ENCODE measurements around the gene C11orf97.
A peak's percentile ranks its signal among the peaks of the same experiment; 100 is the strongest.
"Not testable (repeated sequence)": the region's sequence is repeated elsewhere in the genome, so short reads cannot be mapped to it uniquely, and the experiment has no call there.

Gene C11orf97, protein sequence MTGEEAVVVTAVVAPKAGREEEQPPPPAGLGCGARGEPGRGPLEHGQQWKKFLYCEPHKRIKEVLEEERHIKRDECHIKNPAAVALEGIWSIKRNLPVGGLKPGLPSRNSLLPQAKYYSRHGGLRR
- total RNA-seq = 0 reads per million in 4 donors

DNA sequence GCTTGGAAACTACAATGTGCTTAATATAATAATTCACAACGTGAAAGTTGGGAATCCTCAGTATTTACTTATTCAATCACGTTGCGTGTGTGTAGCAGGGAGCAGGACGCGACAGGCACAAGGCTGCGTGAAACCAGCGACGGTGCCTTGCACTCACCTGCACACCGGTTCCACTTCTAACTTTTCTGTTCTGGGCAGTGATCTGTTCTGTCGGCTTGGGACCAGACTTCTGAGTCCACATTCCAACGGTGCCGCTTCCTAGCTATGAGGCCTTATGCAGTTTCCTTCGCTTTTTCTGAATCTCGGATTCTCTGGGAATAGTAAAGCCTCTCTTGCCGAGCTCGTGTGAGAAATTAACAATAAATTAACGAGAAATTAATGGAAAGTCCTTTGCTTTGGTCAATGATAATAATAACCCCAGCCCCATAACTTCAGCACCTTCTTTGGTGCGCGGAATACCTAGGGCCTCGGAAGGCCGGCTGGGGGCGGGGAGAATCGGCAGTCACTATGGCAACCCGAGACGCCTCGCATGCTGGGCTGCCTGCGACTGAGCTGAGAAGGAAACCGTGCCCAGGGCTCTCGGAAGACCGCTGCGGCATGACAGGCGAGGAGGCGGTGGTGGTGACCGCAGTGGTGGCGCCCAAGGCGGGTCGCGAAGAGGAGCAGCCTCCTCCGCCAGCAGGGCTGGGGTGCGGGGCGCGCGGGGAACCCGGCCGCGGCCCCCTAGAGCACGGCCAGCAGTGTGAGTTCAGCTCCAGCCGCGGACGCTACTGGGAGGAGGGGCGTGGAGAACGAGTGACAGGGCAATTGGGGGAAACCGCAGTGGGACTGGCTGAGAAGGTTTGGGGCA is at the start of gene C11orf97:
TSS of gene C11orf97 (plus strand) at position 530 of the 850 bp plus-strand sequence. CDS start at position 598, 68 bp downstream.
- peak; percentile 12 to 52 (median 32) for DNase-seq

DNA sequence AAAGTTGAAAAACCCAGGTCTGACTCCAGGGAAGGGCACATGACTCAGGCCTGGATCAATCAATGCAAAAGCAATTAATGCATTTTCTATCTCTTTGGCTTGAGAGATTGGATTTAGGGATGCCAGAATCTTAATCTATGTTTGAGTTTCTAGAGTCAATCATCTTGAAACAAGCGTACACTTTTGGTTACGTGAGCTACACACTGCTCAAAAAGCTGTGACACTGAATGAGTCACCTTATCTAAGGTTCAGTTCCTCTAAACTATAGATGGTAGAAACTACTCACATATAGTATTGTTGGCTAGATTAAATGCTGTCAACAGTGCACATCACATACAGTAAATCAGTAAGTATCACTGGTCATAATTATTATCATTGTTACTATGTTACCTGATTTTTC is 42.8 kb upstream of the C11orf97 start:
- DNase-seq = peak in 1 of 5 donors; percentile 11

DNA sequence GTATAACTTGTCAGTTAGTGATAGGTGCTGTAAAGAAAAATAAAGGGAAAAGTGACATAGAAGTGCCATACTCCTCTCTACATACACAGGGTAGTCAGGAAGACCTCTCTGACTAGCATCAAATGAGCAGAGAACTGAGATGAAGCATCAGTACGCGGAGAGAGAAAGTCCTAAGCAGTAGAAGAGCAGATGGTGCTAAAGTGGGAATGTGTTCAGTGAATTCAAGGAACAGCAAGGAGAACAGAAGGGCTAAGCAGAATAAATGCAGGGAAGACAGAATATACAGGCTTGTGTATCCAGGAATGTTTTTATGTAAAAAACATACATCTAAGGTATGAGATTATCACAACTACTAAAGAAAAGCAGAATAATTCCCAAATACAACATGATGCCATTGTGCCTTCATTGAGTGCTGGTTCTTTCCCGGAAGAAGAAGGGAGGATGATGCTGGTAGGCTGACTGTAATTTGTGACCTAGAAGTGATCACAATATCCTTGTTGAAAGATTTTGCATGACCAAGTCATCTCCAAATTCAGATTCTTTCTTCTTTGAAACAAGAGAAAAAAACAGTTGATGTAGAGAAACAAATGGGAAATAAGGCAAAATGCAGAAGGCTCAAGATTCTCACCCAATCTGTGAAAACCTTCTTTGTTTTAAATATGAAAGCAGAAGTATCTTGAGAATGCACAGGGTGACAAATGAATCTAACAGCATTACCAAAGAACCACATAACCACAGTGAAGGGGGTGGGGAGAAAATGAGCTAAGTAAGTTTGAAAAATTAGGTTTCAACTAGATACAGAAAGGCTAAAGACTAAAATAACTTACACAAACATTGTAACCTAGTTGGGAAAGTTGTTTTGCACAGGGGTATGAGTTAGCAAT is 39.1 kb upstream of the C11orf97 start:
- DNase-seq = peak in 1 of 5 donors; percentile 58

DNA sequence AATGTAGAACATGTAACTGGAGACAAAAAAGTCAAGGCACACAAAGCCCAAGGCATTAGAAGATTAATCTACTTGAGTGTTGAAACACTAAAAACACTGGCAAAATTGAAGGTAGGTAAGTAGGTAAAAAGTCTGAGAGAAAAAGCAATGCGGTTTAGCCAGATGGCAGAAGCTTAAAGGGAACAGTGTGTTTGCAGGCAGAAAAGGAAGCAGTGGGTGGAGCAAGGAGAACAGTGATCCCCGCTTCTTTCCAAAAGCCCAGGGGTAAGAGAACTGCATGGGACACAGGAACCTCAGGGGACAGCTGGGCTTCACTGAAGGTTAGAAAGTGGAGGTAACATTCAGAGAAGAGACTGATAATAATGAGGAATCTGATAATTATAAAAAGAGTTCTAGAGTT is 34.6 kb upstream of the C11orf97 start:
- no peak for DNase-seq

DNA sequence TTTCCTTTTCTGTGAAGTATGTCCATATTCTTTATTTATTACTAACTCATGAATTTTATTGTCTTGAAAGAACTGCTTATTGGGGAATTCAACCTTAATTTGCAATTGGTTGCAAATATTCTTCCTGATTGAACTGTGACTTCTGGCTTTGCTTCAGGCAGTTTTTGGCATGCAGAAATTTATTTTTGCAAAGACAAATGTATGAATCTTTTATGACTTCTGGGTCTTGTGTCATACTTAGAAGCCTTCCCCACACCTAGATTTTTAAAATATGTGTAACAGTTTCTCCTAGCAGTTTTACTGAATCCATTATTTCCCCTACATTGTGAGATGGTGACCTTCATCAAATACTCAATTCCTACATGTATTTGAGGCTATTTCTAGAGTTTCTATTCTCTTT is 30.9 kb upstream of the C11orf97 start:
- DNase-seq = no peak

DNA sequence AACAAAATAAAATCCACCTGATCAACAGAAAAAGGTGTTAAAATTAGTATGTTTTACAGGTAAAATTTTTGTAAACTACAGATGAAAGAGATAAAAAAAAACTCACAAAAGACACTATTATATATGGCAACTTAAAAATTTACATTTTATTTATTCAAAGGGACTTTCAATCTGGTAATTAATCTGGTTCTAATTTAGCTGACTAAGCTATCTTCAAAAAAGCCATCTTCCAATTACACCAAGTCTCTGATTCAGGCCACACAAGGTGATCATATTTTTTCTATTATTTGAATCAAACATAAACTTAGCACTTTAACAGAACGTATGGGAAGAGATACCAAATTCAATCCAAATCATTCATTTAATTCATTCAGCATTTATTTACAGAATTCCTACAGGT is 26.2 kb upstream of the C11orf97 start:
- DNase-seq = no peak

DNA sequence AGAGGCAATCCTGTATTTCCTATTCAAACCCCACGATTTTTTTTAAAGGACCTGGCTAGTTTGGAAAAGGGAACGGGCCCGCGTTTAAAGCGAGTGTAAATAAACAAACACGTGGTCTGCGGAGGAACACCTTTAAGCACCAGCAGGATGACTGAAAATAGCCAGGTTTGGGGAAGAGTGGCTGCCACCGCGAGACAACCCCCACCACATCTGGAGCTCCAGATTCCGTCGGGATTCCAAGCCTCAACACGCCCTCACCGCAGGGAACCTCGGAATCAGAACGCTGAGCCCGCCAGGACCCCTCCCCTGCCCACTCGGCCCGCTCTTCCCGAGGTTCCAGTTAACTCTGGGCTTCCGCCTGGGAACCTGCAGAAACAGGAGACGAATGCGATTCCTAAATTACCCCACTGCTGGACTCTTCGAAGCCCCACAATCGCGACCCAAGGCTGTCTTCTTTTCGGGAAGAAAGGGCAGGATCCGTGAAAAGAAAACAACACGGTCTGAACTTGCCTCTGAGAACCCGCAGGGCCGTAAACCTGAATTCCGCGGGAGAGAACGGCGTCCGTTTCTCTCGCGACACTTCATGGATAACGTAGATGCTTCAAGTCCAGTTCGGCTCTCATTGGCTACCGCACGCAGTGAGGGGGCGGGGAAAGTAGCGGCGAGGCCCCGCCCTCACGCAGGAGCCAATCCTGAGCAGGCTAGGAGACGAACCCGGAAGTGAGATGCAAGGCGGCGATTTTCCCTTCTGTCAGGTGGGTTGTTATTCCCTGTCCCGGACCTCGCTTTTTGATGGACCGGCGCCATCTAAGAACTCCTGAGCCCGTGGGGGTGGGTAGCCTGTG is 18.8 kb upstream of the C11orf97 start, which contains the start of the genes ANKRD49 and MRE11:
TSS of gene ANKRD49 (plus strand) at position 704 of the 845 bp plus-strand sequence. CDS start 2,710 bp downstream, outside the sequence.
TSS of gene MRE11 (minus strand) at position 564 of the 845 bp plus-strand sequence. CDS start 1,043 bp downstream, outside the sequence.
- DNase-seq = peak; percentile 90 to 98 (median 94)

DNA sequence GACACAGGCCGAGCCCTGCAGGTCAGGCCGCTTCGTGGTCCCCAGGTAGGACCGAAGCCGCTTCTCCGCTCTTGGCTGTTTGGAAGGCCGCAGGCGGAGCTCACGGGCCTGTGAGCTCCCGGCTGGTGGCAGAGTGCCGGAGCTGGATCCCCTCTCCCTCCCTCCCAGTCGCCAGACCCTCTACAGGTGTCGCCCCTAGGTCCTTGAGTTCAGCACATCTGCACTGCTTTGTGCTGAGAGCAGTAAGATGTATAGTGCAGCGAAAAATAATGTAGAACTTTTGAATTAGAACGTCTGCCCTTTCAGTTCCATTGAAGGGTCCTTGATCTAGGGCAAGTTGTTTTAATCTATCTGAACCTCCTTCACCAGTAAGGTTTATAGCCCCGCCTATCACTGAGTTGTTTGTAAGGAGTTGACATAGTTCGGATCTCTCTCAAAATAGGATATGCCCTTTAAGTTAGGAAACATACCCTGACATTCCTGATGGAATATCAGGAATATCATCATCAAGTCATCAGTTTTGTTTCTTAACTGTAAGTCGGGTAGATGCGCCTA is 18.1 kb upstream of the C11orf97 start:
- DNase-seq = no peak

DNA sequence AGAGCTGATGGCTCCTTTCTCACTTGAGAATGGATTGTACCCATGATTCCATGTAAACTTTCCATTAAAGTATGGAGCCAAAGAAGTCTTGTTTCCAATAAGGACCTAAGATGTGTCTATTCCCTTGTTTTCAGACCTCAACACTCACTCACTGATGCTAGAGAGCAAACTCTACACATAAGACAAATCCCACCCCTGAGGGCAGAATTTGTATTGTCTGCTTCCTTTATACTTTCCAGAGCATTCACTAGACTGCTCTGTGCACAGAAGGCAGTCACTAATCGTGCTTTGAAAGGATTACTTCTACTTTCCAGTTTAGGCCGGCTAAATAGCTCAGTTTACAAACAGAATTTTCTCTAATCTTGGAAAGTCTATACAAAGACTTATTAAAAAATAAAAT is 12.1 kb upstream of the C11orf97 start:
- no peak for DNase-seq

DNA sequence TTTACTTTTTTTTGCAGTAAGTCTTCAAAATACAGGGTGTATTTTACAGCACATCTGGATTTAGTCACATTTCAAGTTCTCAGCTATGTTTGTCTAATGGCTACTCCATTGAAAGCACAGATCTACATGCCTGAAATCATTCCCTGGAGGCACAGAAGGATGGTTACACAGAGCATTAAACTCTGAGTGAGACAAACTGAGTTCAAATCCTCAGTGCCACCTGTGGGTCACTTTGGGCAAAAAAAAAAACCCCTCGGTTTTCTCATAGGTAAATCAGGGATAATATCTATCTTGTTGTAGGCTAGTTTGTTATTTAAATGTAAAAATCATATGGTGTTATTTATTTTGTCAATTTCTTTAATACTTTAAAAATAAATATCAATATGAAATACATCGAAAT is 10.7 kb upstream of the C11orf97 start:
- no peak for DNase-seq

DNA sequence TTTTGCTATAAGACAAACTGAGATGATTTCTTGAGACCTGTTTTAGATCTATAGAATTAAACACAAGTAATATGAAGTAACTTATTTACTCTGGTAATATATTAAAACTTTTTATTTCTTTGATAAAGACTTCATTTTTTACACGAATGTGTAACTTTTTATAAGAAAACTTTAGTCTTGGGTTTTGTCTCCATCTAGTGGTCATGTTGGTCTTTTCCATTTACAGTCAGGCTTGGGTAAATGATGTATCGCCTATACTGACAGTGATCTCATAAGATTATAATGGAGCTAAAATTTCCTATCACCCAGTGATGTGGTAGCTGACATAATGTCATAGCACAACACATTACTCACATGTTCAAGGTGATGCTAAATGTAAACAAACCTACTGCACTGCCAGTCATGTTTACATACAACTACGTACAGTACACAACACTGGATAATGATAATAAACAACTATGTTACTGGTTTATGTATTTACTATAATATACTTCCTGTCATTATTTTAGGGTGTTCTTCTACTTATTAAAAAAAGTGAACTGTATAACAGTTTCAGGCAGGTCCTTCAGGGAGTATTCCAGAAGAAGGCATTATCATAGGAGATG is 7.5 kb upstream of the C11orf97 start:
- DNase-seq = peak in 1 of 5 donors; percentile 46

DNA sequence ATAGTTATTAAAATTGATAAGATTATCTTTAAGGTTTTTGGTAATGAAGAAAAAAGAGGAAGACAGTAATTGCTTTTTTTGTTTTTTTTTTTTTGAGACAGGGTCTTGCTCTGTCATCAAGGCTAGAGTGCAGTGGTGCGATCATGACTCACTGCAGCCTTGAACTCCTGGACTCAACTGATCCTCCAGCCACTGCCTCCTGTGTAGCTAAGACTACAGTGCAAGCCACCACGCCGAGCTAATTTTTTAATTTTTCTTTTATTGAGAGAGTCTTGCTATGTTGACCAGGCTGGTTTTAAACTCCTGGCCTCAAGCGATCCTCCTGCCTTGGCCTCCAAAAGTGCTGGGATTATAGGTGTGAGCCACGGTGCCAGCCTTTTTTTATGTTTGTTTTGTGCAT is 5.7 kb upstream of the C11orf97 start:
- DNase-seq = not testable (repeated sequence)

DNA sequence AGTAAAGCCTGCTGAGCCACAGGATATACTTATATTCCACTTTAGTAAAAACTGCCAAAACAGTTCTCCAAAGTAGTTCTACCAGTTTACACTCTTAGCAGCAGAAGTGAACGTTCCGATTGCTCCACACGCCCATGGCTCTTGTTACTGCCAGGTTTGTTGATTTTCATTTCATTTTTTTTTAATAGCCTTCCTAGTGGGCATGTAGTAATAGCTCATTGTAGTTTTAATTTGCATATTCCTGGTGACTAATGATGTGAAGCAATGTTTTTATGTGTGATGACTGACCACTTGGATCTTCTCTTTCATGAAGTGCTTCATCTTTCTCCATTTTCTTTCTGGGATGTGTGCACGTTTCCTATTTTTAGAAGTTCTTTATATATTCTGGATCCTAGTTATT is 4.8 kb upstream of the C11orf97 start:
- no peak for DNase-seq

DNA sequence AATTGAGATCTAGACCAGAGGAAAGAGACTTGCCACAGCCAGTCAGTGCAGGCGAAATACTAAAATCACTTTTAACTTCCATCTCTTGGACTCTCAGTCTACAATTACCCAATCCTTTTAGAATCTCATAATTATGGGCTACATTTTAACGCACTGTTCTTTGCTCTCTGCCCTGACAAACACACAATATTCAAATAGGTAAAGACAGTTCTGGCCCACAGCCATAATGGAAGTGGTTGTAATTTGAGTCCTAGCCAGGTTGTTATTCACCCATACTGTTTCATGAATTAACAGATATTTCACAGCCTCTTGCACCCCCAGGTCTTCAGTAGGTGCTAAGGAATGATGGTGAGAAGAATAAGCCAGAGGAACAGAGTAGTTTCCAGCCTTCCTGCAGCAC is 830 bp downstream of the C11orf97 start:
- no peak for DNase-seq

DNA sequence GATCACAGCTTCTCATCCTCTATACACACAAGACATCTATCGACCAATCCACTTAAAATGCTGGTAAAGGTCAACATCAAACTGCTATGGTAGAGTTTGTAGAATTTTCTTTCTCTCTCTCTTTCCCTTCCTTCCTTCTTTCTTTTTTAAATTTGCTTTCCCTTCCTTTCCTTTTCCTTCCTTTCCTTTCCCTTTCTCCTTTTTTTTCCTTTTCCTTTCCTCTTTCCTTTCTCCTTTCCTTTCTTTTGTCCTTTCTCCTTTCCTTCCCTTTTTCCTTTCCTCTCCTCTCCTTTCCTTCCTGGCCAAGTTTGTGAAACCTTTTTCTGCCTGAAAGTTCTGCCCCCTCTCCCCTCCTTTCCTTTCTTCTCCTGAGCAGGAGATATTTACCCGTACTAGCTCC is 3.1 kb downstream of the C11orf97 start:
- no peak for DNase-seq

DNA sequence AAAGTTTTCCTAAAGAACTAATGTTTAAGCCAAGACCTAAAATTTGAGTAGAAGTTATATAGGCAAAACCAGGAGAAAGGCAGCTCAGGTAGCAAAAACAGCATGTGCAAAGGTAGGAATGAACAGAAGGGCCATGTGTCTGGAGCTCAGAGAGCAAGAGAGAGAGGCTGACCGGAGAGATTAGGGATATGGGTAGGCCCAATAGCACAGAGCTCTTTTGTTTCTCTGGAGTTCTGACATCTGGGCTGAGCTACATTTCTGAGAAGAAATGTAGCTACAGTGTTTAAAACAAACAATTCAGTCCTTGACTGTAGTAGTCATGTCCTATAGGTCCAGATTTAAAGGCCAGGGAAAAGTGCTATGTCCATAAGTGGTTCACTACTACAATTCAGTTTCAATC is 4.5 kb downstream of the C11orf97 start:
- no peak for DNase-seq

DNA sequence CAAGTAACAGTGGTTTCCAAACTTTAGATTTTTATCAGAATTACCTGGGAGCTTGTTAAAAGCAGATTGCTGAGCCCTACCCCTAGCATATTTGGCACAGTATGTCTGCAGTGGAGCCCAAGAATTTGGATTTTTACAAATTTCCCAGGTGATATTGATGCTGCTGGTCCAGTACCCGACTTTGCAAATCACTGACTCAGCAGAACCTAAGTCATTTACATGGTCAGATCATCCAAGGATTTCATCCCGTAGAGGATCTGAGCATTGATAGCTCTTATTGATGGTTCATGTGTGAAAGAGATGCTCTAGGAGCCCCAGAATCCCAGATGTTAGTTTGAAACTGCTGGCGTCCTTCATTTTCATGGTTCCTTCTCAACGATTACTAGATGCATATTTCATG is 6.0 kb downstream of the C11orf97 start:
- no peak for DNase-seq

DNA sequence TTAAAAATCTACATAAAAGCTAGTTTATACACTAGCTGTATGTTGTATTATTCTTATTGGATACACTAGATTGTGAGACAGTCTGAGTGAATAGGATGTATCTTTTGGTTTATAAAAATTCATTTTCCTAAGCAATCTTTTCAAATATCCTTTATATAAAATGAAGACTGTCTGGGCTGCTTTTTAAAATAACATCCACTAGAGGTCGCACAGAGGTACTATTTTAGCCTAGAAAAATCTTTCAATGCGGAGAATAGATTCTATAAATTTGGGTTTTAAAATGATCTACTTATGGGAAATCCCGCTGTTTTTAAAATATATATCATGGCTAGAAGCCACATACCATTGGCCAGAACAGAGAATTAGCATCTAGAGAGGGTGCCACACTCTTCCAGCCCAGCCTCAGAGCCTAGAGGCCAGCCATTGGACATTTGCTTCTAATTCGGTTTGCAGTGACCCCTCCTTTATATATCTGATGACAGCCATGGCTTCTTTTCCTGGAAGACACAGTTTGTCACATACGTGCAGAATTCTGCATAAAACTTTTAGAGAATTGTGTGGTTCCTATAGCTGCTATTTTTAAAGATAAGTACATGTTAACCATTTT is 7.3 kb downstream of the C11orf97 start:
- DNase-seq = peak in 1 of 5 donors; percentile 15

DNA sequence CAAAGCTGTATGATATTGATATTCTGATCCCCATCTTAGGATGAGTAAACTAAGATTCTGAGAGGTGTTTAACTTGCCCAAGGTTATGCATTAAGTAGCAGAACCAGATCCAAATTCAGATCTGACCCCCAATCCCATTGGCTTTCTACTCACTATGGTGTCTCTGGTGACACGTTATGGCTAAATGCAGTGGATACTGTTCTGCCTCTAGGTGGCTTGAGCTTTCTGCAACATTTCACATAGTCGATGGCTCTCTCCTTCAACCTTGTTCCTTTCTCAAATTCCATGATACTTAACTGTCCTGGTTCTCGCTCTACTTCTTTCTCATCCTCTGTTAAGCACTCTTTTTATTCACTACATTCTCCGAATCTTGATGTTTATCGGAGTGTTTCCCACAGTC is 9.4 kb downstream of the C11orf97 start:
- DNase-seq = no peak

DNA sequence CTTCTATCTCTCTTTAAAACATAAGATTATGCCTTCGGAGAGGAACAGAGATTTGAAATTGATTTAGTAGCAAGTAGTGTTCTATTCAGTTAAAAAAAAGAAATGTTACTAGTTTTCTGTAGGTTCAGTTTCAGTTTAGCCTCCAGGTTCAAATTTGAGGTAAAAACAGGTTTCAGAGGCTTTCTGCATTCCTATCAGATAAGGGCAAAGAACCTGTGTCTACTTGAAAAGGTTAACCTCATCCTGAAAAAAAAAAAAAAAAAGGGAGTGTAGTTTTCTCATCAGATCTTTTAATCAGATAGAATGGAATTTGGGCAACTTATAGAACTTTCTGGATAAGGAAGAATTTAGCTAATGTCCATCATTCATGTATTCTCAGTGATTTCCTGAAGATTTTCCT is 12.1 kb downstream of the C11orf97 start:
- DNase-seq = no peak

All from T-helper 1 cell (primary cell).